GM19328 (cell line): ENCODE data around the gene SYNPO2.

Source experiments
- ATAC-seq: cut with Tn5 transposase; IDR thresholded peaks from one replicate; pipeline ENCODE4 v1.9.1; 2021; ENCODE audit warnings: mild to moderate bottlenecking, moderate library complexity; ENCODE audit not compliant: unreplicated experiment

The SYNPO2 gene

GRCh38 chr4:118881512-118882146 lies 7.0 kb upstream of the SYNPO2 start:
- ATAC-seq, result no peak

GRCh38 chr4:118883861-118884260 lies 4.8 kb upstream of the SYNPO2 start:
- no peak for ATAC-seq

- ATAC-seq, result no peak
Observed at GRCh38 chr4:118884716-118885115, 3.9 kb upstream of the SYNPO2 start.

- no peak for ATAC-seq
Observed at GRCh38 chr4:118889312-118889691, 648 bp downstream of the SYNPO2 start.

GRCh38 chr4:118894034-118894433 lies 5.4 kb downstream of the SYNPO2 start:
- ATAC-seq, result no peak

- ATAC-seq, result no peak
Observed at GRCh38 chr4:118898221-118898620, 9.6 kb downstream of the SYNPO2 start.

GRCh38 chr4:118898684-118899138 lies 10.1 kb downstream of the SYNPO2 start:
- no peak for ATAC-seq

GRCh38 chr4:118904418-118904817 lies 15.8 kb downstream of the SYNPO2 start:
- ATAC-seq, result no peak

- no peak for ATAC-seq
Observed at GRCh38 chr4:118904935-118905334, 16.3 kb downstream of the SYNPO2 start.

- ATAC-seq, result no peak
Observed at GRCh38 chr4:118905566-118905965, 16.9 kb downstream of the SYNPO2 start.

GRCh38 chr4:118909173-118909956 lies 20.7 kb downstream of the SYNPO2 start:
- ATAC-seq, result no peak

GRCh38 chr4:118910221-118910620 lies 21.6 kb downstream of the SYNPO2 start:
- ATAC-seq, result no peak

- no peak for ATAC-seq
Observed at GRCh38 chr4:118911238-118911703, 22.6 kb downstream of the SYNPO2 start.

GRCh38 chr4:118915468-118915867 lies 26.8 kb downstream of the SYNPO2 start:
- no peak for ATAC-seq

GRCh38 chr4:118916691-118917289 lies 28.1 kb downstream of the SYNPO2 start:
- ATAC-seq, result no peak

GRCh38 chr4:118917582-118917981 lies 28.9 kb downstream of the SYNPO2 start:
- no peak for ATAC-seq

- ATAC-seq, result no peak
Observed at GRCh38 chr4:118918388-118918787, 29.7 kb downstream of the SYNPO2 start.

GRCh38 chr4:118920247-118920646 lies 31.6 kb downstream of the SYNPO2 start:
- ATAC-seq, result no peak

- ATAC-seq, result no peak
Observed at GRCh38 chr4:118921786-118922185, 33.1 kb downstream of the SYNPO2 start.

- no peak for ATAC-seq
Observed at GRCh38 chr4:118923891-118924290, 35.2 kb downstream of the SYNPO2 start.

GRCh38 chr4:118927974-118928373 lies 39.3 kb downstream of the SYNPO2 start:
- ATAC-seq, result no peak

GRCh38 chr4:118930255-118930654 lies 41.6 kb downstream of the SYNPO2 start:
- no peak for ATAC-seq
